HL-60 (cell line): ENCODE data around the gene TBC1D1.

Experiments used
- DNase-seq, 2 experiments: peaks; one replicate each; pipeline ENCODE4 v3.0.0-alpha.2; 2010 to 2020; ENCODE audit warnings: low read depth in 1 of 2, low spot score in 1 of 2
- H3K27ac ChIP-seq: fragments of 250-450 bp; sonication (Bioruptor Pico); replicated peaks from 2 replicates; pipeline ENCODE4 v1.5.1; 2020; ENCODE audit warnings: mild to moderate bottlenecking, moderate library complexity
- H3K27me3 ChIP-seq: fragments of 250-450 bp; sonication (Bioruptor Pico); 2 replicates; pipeline ENCODE4 v1.5.1; 2021; ENCODE audit warnings: mild to moderate bottlenecking, moderate library complexity; ENCODE audit not compliant: insufficient read depth, poor library complexity, severe bottlenecking
- H3K4me3 ChIP-seq: replicated peaks from 2 replicates; pipeline ENCODE4 v1.5.1; 2011; ENCODE audit warnings: mild to moderate bottlenecking, control low read depth, low read length; ENCODE audit not compliant: insufficient read depth
- CTCF ChIP-seq: IDR thresholded peaks from one replicate; pipeline ENCODE4 v1.5.1; 2011; ENCODE audit warnings: low read length, control low read depth, inconsistent platforms; ENCODE audit not compliant: insufficient read depth
- GABPA ChIP-seq: IDR thresholded peaks from 2 replicates; pipeline ENCODE4 v1.6.1; 2012; ENCODE audit warnings: low read depth
- POLR2AphosphoS5 ChIP-seq: IDR thresholded peaks from 2 replicates; pipeline ENCODE4 v1.6.1; 2012; ENCODE audit warnings: low read depth
- SPI1 ChIP-seq: IDR thresholded peaks from 2 replicates; pipeline ENCODE4 v1.6.1; 2012; ENCODE audit warnings: low read depth, mild to moderate bottlenecking, borderline replicate concordance
- TF ChIP-seq, protein P1 (sequence below): IDR thresholded peaks from 2 replicates; pipeline ENCODE4 v1.6.1; 2012; ENCODE audit warnings: low read depth; ENCODE audit not compliant: insufficient replicate concordance

TBC1D1 gene

GRCh38 chr4:38015886-38016515 is 125.1 kb downstream of the TBC1D1 start:
- Histone ChIP-seq H3K27me3 (no peaks in the 10 kb centered on the region), H3K27ac (no peak overlapping the region), H3K4me3 (no peak overlapping the region)
- TF ChIP-seq SPI1 (no peak), CTCF (no peak), POLR2AphosphoS5 (no peak), GABPA (no peak)
- TF ChIP-seq, protein P1, sequence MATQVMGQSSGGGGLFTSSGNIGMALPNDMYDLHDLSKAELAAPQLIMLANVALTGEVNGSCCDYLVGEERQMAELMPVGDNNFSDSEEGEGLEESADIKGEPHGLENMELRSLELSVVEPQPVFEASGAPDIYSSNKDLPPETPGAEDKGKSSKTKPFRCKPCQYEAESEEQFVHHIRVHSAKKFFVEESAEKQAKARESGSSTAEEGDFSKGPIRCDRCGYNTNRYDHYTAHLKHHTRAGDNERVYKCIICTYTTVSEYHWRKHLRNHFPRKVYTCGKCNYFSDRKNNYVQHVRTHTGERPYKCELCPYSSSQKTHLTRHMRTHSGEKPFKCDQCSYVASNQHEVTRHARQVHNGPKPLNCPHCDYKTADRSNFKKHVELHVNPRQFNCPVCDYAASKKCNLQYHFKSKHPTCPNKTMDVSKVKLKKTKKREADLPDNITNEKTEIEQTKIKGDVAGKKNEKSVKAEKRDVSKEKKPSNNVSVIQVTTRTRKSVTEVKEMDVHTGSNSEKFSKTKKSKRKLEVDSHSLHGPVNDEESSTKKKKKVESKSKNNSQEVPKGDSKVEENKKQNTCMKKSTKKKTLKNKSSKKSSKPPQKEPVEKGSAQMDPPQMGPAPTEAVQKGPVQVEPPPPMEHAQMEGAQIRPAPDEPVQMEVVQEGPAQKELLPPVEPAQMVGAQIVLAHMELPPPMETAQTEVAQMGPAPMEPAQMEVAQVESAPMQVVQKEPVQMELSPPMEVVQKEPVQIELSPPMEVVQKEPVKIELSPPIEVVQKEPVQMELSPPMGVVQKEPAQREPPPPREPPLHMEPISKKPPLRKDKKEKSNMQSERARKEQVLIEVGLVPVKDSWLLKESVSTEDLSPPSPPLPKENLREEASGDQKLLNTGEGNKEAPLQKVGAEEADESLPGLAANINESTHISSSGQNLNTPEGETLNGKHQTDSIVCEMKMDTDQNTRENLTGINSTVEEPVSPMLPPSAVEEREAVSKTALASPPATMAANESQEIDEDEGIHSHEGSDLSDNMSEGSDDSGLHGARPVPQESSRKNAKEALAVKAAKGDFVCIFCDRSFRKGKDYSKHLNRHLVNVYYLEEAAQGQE: no peak
- DNase-seq: no peak

- no peak for TF ChIP-seq GABPA
- no peak for TF ChIP-seq SPI1
- TF ChIP-seq CTCF: no peak
- TF ChIP-seq, protein P1: no peak
- TF ChIP-seq POLR2AphosphoS5: no peak
- H3K27ac ChIP-seq: no peak overlapping the region
- no peak for DNase-seq
- no peaks in the 10 kb centered on the region for H3K27me3 ChIP-seq
- no peak overlapping the region for H3K4me3 ChIP-seq
These were observed 125.8 kb downstream of the TBC1D1 start for GRCh38 chr4:38016698-38017097.

DNA sequence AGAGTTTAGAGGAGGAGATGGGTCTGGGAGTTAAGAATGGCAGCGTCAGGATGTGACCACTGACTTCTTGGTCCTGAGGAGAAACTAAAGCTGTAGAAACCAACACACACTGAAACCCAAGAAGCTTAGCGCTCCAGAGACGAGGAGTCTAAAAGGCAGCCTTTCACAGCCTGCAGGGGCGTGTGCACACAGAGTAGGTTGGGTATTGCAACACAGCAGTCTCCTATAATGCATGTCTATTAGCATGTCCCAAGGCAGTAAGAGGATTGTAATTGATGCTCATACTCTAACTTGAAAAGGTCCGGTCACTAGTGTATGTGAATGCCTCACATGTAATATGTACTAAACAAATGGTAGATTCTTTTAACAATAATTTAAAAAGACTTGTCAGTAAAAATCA is 126.7 kb downstream of the TBC1D1 start:
- Histone ChIP-seq H3K27me3 (no peaks in the 10 kb centered on the region), H3K4me3 (no peak overlapping the region), H3K27ac (no peak overlapping the region)
- DNase-seq: no peak
- TF ChIP-seq CTCF (no peak), GABPA (no peak), SPI1 (no peak), POLR2AphosphoS5 (no peak)
- TF ChIP-seq, protein P1: no peak
